Neutrophil (primary cell): ENCODE data around the gene SRSF7.

ENCODE experiments used
- H3K27ac ChIP-seq: fragments of 200-600 bp; sonication (generic); 2 replicates; pipeline ENCODE4 v1.5.1; 2016; ENCODE audit warnings: mild to moderate bottlenecking, moderate library complexity
- H3K27me3 ChIP-seq: fragments of 200-600 bp; sonication (generic); 2 replicates; pipeline ENCODE4 v1.6.0; 2016; ENCODE audit warnings: mild to moderate bottlenecking
- H3K36me3 ChIP-seq: fragments of 200-600 bp; sonication (generic); 2 replicates; pipeline ENCODE4 v1.5.1; 2017
- H3K4me1 ChIP-seq, 2 experiments: fragments of 200-600 bp in 1 of 2; sonication (generic) in 1 of 2; 1 replicate in 1 of 2; 2 replicates in 1 of 2; pipeline versions ENCODE4 v1.5.1 to v1.6.1; 2013 to 2016; ENCODE audit warnings: low read depth in 1 of 2, low read length in 1 of 2, mild to moderate bottlenecking in 1 of 2, moderate library complexity in 1 of 2; ENCODE audit not compliant: control insufficient read depth in 1 of 2, insufficient read depth in 1 of 2
- H3K4me3 ChIP-seq, 2 experiments: fragments of 200-600 bp in 1 of 2; sonication (generic) in 1 of 2; 1 replicate in 1 of 2; 2 replicates in 1 of 2; pipeline ENCODE4 v1.5.1; 2013 to 2016; ENCODE audit warnings: low read depth in 1 of 2, low read length in 1 of 2, mild to moderate bottlenecking in 1 of 2, moderate library complexity in 1 of 2
- H3K9me3 ChIP-seq: fragments of 200-600 bp; sonication (generic); 2 replicates; pipeline ENCODE4 v1.5.1; 2016
- CTCF ChIP-seq: fragments of 200-600 bp; sonication (generic); IDR thresholded peaks from 2 replicates; pipeline ENCODE4 v1.5.1; 2016; ENCODE audit warnings: antibody characterized with exemption

Gene SRSF7

GRCh38 chr2:38735999-38736320, 15.2 kb downstream of the SRSF7 start:
- Histone ChIP-seq H3K4me1 (peaks cover 16 to 20% of the 10 kb centered on the region in 2 experiments), H3K9me3 (no peaks in the 10 kb centered on the region), H3K36me3 (peaks cover 32% of the 10 kb centered on the region), H3K27ac (no peak overlapping the region), H3K27me3 (no peaks in the 10 kb centered on the region), H3K4me3 (no peak overlapping the region)
- TF ChIP-seq CTCF = no peak

DNA sequence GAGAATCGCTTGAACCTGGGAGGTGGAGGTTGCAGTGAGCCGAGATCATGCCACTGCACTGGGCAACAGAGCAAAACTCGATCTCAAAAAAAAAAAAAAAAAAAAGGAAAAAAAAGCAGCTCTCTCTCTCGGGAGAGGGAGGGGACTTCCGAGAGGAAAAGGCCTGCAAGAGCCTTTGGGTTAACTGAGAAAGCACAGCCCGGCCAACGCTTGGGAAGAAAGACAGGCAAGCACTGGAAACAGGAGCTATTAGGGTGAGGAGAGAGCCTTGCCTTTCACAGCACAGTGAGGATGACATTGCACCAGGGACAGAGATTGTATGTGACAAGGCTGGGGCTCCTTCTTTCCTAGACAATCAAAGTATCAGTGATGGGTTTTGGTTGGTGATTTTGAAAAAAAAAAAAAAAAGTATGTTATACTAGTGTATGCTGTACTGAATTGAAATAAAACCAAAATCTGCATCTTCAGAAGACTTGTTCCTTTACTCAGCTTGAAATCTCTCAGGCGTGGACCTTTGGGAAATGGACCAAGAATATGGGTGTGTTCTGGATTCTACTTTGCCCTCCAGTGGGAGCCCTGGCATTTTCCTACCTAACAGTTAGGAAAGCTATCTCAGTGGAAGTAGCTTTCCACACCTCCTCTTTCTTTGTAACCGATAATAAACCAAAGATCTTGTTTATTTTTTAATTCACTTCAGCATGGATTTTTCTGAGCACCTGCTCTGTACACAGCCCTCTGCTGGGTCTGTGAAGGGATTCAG, 16.7 kb downstream of the SRSF7 start:
- no peak for TF ChIP-seq CTCF
- H3K36me3 ChIP-seq = peaks cover 44% of the 10 kb centered on the region

DNA sequence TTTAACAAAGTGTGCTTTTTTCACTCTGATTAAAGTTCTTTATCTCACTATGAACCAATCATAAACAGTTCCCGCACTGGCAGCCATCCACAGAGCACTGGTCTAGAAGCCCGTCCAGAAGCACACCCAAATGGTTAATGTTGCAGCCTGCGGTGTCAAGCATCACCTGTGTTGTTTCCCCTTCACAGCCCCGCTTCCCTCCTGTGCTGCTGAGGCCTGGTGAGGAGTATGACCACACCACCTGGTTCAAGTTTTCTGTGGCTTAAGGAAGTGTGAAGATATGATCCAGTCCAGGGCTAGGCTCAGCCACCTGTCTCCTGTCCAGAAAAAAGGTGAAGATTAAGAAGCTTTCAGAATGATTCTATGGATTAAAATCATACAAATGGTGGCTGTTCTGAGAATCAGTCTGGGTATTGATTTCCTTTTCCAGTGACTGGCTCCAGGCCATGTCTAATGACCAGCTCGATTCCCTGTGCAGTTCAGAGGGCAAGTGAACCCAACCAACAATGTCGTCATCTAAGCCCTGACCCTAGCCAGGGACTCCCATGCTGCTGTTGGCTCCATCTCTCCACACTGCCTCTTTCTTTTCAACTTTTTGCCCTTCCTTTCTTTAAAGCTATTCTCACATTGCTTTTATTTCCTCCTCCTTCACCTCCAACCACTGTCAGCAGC, 17.7 kb downstream of the SRSF7 start:
- TF ChIP-seq CTCF = no peak
- Histone ChIP-seq H3K4me1 (peaks cover 16 to 20% of the 10 kb centered on the region in 2 experiments), H3K27ac (no peak overlapping the region), H3K9me3 (no peaks in the 10 kb centered on the region), H3K4me3 (no peak overlapping the region), H3K27me3 (no peaks in the 10 kb centered on the region), H3K36me3 (peaks cover 44% of the 10 kb centered on the region)

More for the DNA sequence above, 16.7 kb downstream of the SRSF7 start:
- Histone ChIP-seq H3K9me3 (no peaks in the 10 kb centered on the region), H3K4me1 (peaks cover 16 to 20% of the 10 kb centered on the region in 2 experiments), H3K27ac (no peak overlapping the region), H3K4me3 (no peak overlapping the region), H3K27me3 (no peaks in the 10 kb centered on the region)

DNA sequence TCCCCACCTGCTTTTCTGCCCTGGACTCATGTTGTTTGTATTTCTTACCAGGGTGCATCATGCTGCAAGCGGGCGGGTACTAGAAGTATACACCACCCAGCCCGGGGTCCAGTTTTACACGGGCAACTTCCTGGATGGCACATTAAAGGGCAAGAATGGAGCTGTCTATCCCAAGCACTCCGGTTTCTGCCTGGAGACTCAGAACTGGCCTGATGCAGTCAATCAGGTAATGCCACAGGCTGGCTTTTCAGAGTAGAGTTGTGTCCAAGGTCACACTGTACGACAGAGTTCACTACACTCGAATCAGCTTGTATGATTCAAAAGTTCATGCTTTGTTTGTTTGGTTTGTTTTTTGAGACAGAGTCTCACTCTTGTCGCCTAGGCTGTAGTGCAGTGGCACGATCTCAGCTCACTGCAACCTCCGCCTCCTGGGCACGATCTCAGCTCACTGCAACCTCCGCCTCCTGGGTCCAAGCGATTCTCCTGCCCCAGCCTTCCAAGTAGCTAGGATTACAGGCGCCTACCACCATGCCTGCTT, 19.4 kb downstream of the SRSF7 start:
- no peak for TF ChIP-seq CTCF
- H3K27me3 ChIP-seq = no peaks in the 10 kb centered on the region
- H3K4me1 ChIP-seq = peaks cover 1 to 3% of the 10 kb centered on the region in 2 experiments
- H3K36me3 ChIP-seq = peaks cover 44% of the 10 kb centered on the region
- no peak overlapping the region for H3K27ac ChIP-seq
- no peaks in the 10 kb centered on the region for H3K9me3 ChIP-seq
- H3K4me3 ChIP-seq = no peak overlapping the region

- Histone ChIP-seq H3K9me3 (no peaks in the 10 kb centered on the region), H3K36me3 (peaks cover 44% of the 10 kb centered on the region), H3K27me3 (no peaks in the 10 kb centered on the region), H3K4me1 (no peaks in the 10 kb centered on the region), H3K4me3 (no peak overlapping the region), H3K27ac (no peak overlapping the region)
- no peak for TF ChIP-seq CTCF
Observed at GRCh38 chr2:38731090-38731489, 20.1 kb downstream of the SRSF7 start.
